Testis (tissue), 3 donors: ENCODE results near the gene C4orf51. TPM values are rescaled to one million over a fixed set of nuclear protein-coding genes. Genes with fewer than 3 reads are reported as not detected.

ENCODE experiments used
- DNase-seq: peaks from one replicate; pipeline ENCODE4 v3.0.0-alpha.2; 2019
- H3K27ac ChIP-seq, 2 donors: fragments of 200-600 bp; sonication (generic); one replicate each; pipeline ENCODE4 v1.5.1; 2019
- H3K27me3 ChIP-seq: fragments of 200-600 bp; sonication (generic); one replicate; pipeline ENCODE4 v1.5.1; 2019
- H3K36me3 ChIP-seq: fragments of 200-600 bp; sonication (generic); one replicate; pipeline ENCODE4 v1.5.1; 2017; ENCODE audit warnings: low read depth; ENCODE audit errors: missing control alignments
- H3K4me1 ChIP-seq: fragments of 200-600 bp; sonication (generic); one replicate; pipeline ENCODE4 v1.5.1; 2019
- H3K4me3 ChIP-seq, 2 donors: fragments of 200-600 bp; sonication (generic); one replicate each; pipeline ENCODE4 v1.5.1; 2017 to 2019
- H3K9me3 ChIP-seq: fragments of 200-600 bp; sonication (generic); one replicate; pipeline ENCODE4 v1.5.1; 2017
- POLR2A ChIP-seq: fragments of 450-650 bp; IDR thresholded peaks from one replicate; pipeline ENCODE4 v1.6.1; 2017; ENCODE audit warnings: antibody characterized with exemption, mild to moderate bottlenecking, moderate library complexity
- WGBS, 2 donors: methylation state at CpG; one replicate each; pipeline ENCODE4 v1.1.5; 2018; 5-methylcytosine and 5-hydroxymethylcytosine counted together
- intact Hi-C: fragments of 100-400 bp; cut with DNase I; formaldehyde crosslinking; loops from one replicate; pipeline ENCODE4 v1.15.1; 2023; ENCODE audit warnings: low total_unique reads
- polyA plus RNA-seq: library from polyadenylated mRNA; stranded (reverse); fragments of 350-450 nt; fragmentation: Illumina TruSeq; extraction: RNeasy Lipid Tissue Mini Kit (QIAGEN cat#74804); gene quantifications from one replicate; pipeline ENCODE4 v1.2.3, GENCODE V29; 2014; ENCODE audit warnings: low read depth, low replicate concordance; ENCODE audit not compliant: insufficient read depth
- total RNA-seq, 2 donors: library from RNA; depleted of rRNA; stranded (reverse); fragments of >200 nt; gene quantifications; one replicate each; pipeline ENCODE4 v1.2.3, GENCODE V29; 2016
- TF ChIP-seq, protein P1 (sequence below), 3 experiments: fragments of 450-650 bp in 2 of 3; fragments of 200-600 bp in 1 of 3; sonication (generic) in 1 of 3; IDR thresholded peaks; one replicate each; pipeline ENCODE4 v1.5.1; 2016 to 2019; ENCODE audit warnings: antibody characterized with exemption in 3 of 3, mild to moderate bottlenecking in 2 of 3, moderate library complexity in 1 of 3

The C4orf51 gene
- total and polyA plus RNA-seq, 3 donors from 2014 or later: 0.87 to 10.6 (median 1.3) TPM

DNA sequence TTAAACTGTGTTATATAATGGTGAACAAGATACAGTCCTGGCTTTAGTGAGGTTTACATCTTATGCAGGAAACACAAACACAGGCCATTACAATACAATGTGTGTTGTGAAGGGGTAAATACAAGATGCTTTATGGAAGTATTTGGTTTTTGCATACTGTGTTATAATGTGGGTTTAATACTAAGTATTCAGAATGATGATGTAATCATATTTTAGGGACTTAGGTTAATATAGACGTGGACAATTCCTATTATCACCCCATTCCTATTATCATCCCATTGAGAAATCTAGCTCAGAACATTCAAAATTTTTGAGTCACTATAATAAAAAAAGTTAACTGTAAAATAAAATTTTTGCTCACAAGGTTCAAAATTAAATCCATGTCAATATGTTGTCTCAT is 36.7 kb upstream of the C4orf51 start:
- TF ChIP-seq, protein P1, sequence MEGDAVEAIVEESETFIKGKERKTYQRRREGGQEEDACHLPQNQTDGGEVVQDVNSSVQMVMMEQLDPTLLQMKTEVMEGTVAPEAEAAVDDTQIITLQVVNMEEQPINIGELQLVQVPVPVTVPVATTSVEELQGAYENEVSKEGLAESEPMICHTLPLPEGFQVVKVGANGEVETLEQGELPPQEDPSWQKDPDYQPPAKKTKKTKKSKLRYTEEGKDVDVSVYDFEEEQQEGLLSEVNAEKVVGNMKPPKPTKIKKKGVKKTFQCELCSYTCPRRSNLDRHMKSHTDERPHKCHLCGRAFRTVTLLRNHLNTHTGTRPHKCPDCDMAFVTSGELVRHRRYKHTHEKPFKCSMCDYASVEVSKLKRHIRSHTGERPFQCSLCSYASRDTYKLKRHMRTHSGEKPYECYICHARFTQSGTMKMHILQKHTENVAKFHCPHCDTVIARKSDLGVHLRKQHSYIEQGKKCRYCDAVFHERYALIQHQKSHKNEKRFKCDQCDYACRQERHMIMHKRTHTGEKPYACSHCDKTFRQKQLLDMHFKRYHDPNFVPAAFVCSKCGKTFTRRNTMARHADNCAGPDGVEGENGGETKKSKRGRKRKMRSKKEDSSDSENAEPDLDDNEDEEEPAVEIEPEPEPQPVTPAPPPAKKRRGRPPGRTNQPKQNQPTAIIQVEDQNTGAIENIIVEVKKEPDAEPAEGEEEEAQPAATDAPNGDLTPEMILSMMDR (IDR thresholded peaks at IDR 0.05): no peak
- TF ChIP-seq POLR2A: no peak
- 90 to 95% methylated on average over 1 of the region's 1 CpG for WGBS, 2 donors

DNA sequence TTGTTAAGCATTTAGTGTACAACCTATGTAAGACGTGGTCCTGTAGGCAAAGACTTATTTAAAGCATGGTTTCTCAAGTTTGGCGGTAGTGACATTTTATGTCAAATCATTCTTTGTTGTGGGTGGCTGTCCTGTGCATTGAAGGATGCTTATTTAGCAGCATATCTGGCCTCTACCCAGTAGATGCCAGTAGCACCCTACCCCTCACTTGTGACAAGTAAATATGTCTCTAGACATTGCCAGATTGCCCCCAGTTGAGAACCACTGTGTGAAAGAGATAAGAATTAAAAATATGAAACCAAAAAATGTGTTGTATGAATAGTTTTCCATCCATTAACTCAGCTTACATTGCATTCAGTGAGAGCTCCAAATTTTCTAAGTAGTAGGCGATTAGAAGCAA is 35.2 kb upstream of the C4orf51 start:
- H3K36me3 ChIP-seq: no peaks in the 10 kb centered on the region
- no peaks in the 10 kb centered on the region for H3K4me1 ChIP-seq
- intact Hi-C loops: no loop called here

More for the DNA sequence above, 36.7 kb upstream of the C4orf51 start:
- Histone ChIP-seq H3K27me3 (no peaks in the 10 kb centered on the region), H3K27ac (no peak overlapping the region), H3K9me3 (no peaks in the 10 kb centered on the region), H3K36me3 (no peaks in the 10 kb centered on the region), H3K4me1 (no peaks in the 10 kb centered on the region), H3K4me3 (no peak overlapping the region)
- intact Hi-C loops: no loop called here
- no peak for DNase-seq

DNA sequence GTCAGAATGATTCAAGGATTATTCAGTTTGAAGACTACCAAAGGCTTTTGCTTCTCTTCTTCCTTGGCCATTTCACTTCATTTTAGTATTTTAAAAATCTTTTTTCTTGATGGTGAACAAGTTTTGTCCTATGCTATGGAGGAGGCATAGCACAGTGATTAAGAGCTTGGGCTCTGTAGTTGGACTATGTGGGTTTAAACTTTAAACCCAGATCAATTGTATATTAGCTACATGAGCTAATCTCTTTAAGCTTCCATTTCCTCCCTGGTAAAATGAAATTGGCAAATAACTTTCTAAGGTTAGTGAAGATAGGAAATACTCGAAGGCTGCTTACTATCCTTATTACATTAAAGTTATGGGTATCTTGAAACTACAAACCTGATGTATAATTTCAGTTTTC is 23.8 kb upstream of the C4orf51 start:
- H3K36me3 ChIP-seq: no peaks in the 10 kb centered on the region
- intact Hi-C loops: no loop called here
- WGBS, 2 donors: 87 to 90% methylated on average over 1 of the region's 1 CpG
- H3K9me3 ChIP-seq: no peaks in the 10 kb centered on the region
- no peak overlapping the region for H3K4me3 ChIP-seq
- no peaks in the 10 kb centered on the region for H3K27me3 ChIP-seq
- H3K27ac ChIP-seq: no peak overlapping the region
- TF ChIP-seq POLR2A: no peak
- TF ChIP-seq, protein P1 (IDR thresholded peaks at IDR 0.05): no peak
- H3K4me1 ChIP-seq: no peaks in the 10 kb centered on the region
- no peak for DNase-seq

More for the DNA sequence above, 35.2 kb upstream of the C4orf51 start:
- TF ChIP-seq POLR2A: no peak
- TF ChIP-seq, protein P1 (IDR thresholded peaks at IDR 0.05): no peak
- no peak for DNase-seq
- Histone ChIP-seq H3K27ac (no peak overlapping the region), H3K4me3 (no peak overlapping the region), H3K9me3 (no peaks in the 10 kb centered on the region), H3K27me3 (no peaks in the 10 kb centered on the region)
- 87 to 91% methylated on average over 3 of the region's 3 CpGs for WGBS, 2 donors

DNA sequence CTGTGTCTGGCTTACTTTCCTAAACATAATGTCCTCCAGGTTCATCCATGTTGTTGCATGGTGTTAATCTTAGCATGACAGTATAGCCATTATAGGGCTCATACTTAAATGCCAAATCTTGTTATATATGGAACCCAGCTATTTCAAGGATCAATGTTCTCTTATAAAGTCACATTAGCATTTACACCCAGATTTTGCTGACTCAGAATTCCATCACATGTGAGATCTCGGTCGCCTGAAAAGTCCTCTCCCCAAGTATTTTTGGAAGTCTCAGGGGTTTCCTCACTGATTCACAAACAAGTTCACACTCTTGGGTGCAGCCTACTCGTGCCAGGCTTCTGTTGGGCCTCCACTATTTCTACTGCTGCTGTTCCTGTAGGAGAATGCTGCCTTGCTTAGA is 19.9 kb upstream of the C4orf51 start:
- no peaks in the 10 kb centered on the region for H3K4me1 ChIP-seq

DNA sequence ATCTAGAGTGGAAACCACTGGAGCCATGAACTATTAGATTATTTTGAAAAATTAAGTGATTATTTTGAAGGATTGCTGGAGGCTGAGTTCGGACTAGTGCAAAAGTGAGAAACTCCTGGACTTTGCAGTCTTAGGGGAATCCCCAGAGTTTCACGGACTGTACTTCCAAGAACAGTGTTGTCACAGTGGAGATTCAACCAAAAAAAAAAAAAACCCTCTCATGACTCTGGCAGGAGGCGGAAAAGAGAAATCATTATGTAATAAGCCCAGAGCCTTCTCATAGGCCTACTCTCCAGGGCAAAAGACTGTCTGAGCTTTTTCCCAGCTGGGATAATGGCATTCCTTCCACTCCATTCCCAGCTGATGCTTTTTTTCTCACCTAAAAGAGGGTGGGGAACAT is 16.8 kb upstream of the C4orf51 start:
- 46 to 61% methylated on average over 3 of the region's 3 CpGs for WGBS, 2 donors

More for the DNA sequence above, 19.9 kb upstream of the C4orf51 start:
- no peak for TF ChIP-seq POLR2A
- TF ChIP-seq, protein P1 (IDR thresholded peaks at IDR 0.05): no peak
- DNase-seq: no peak
- 91 to 95% methylated on average over 3 of the region's 3 CpGs for WGBS, 2 donors
- Histone ChIP-seq H3K27ac (no peak overlapping the region), H3K36me3 (no peaks in the 10 kb centered on the region), H3K9me3 (no peaks in the 10 kb centered on the region), H3K4me3 (no peak overlapping the region), H3K27me3 (no peaks in the 10 kb centered on the region)
- intact Hi-C loops: no loop called here

More for the DNA sequence above, 16.8 kb upstream of the C4orf51 start:
- intact Hi-C loops: no loop called here
- Histone ChIP-seq H3K27me3 (no peaks in the 10 kb centered on the region), H3K36me3 (no peaks in the 10 kb centered on the region), H3K4me3 (no peak overlapping the region), H3K9me3 (no peaks in the 10 kb centered on the region), H3K27ac (no peak overlapping the region), H3K4me1 (no peaks in the 10 kb centered on the region)
- no peak for DNase-seq
- TF ChIP-seq, protein P1 (IDR thresholded peaks at IDR 0.05): no peak
- TF ChIP-seq POLR2A: no peak
